Erythroblast (primary cell): ENCODE results near the gene FAM163A.

Source experiments
- GATA1 ChIP-seq: IDR thresholded peaks from 2 replicates; pipeline ENCODE4 v1.6.1; 2011; ENCODE audit warnings: low read depth, mild to moderate bottlenecking, control low read depth, low read length, moderate library complexity
- POLR2A ChIP-seq: IDR thresholded peaks from 2 replicates; pipeline ENCODE4 v1.6.1; 2011; ENCODE audit warnings: mild to moderate bottlenecking, low read length

GRCh38 chr1:179807291-179807690, 64.2 kb downstream of the FAM163A start:
- TF ChIP-seq POLR2A (no peak), GATA1 (no peak)
